ENCODE results near the gene PPDPF.

Gene PPDPF

DNA sequence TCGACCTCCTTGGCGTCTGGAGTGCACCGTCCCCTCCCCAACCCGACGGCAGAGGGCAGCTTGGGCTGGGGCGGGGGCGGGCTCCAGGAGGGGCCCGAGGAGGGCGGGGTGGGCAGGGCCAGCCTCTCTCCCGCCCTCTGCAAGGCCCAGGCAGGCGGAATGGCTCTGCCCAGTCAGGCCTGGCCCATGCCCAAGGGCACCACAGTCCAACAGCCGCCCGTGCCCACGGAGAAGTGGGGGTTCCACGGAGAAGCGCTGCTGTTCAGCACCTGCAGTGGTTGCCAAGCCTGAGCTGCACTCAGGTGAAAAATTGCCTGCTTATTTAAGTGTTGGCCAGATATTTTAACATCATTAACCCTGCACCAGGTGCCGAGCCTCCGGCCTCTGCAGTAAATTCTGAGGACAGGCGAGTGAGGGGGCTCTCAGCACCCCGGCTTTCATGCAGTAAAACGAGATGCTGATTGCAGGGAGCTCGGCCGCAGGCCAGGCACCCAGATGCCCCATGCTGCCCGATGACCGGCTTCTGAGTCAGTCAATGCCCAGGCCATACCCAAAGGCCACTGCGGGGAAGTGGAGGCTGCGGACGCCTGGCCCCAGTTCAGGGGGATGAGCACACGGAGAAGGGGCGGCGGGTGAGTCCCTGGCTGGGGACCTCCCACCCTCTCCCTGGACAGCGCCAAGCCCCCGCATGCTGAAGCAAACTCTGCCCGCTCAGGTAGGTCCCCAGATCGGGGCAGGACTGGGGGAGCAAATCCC is 27.3 kb downstream of the PPDPF start, which contains the start of gene SRMS:
Gene SRMS, minus strand, starts transcription at position 25 of the 756 bp plus-strand sequence. CDS start 286 bp downstream, outside the sequence.
- H3K4me3 ChIP-seq (ENCODE audit: low read depth, low read length), result no peak within 1 kb of the TSS
- TF ChIP-seq, protein P1, sequence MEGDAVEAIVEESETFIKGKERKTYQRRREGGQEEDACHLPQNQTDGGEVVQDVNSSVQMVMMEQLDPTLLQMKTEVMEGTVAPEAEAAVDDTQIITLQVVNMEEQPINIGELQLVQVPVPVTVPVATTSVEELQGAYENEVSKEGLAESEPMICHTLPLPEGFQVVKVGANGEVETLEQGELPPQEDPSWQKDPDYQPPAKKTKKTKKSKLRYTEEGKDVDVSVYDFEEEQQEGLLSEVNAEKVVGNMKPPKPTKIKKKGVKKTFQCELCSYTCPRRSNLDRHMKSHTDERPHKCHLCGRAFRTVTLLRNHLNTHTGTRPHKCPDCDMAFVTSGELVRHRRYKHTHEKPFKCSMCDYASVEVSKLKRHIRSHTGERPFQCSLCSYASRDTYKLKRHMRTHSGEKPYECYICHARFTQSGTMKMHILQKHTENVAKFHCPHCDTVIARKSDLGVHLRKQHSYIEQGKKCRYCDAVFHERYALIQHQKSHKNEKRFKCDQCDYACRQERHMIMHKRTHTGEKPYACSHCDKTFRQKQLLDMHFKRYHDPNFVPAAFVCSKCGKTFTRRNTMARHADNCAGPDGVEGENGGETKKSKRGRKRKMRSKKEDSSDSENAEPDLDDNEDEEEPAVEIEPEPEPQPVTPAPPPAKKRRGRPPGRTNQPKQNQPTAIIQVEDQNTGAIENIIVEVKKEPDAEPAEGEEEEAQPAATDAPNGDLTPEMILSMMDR (IDR thresholded peaks at IDR 0.05; ENCODE audit: insufficient read depth, low read depth, low read length, missing control alignments), result no peak
- DNase-seq (ENCODE audit: low read depth), result no peak

GRCh38 chr20:63548542-63548941 is 28.0 kb downstream of the PPDPF start:
- DNase-seq (ENCODE audit: low read depth), result no peak
- no peak overlapping the region for H3K4me3 ChIP-seq (ENCODE audit: low read depth, low read length)
- TF ChIP-seq, protein P1 (IDR thresholded peaks at IDR 0.05; ENCODE audit: insufficient read depth, low read depth, low read length, missing control alignments), result no peak

DNA sequence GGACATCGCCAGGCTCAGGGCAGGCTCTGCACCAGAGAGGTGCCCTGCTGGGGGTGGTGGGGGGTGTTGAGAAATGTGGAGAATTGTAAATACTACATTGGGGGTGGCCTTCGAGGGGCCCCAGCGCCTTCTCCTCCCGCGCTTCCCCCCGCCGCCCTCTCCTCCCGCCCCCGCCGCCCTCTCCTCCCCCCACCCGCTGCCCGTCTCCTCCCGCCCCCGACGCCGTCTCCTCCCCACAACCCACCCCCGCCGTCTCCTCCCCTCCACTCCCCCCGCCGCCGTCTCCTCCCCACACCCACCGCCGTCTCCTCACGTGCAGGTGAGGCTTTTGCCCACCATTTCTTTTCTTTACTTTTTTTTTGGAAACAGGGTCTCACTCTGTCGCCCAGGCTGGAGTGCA is 28.5 kb downstream of the PPDPF start:
- TF ChIP-seq, protein P1 (IDR thresholded peaks at IDR 0.05; ENCODE audit: insufficient read depth, low read depth, low read length, missing control alignments), result no peak
- no peak overlapping the region for H3K4me3 ChIP-seq (ENCODE audit: low read depth, low read length)
- no peak for DNase-seq (ENCODE audit: low read depth)

DNA sequence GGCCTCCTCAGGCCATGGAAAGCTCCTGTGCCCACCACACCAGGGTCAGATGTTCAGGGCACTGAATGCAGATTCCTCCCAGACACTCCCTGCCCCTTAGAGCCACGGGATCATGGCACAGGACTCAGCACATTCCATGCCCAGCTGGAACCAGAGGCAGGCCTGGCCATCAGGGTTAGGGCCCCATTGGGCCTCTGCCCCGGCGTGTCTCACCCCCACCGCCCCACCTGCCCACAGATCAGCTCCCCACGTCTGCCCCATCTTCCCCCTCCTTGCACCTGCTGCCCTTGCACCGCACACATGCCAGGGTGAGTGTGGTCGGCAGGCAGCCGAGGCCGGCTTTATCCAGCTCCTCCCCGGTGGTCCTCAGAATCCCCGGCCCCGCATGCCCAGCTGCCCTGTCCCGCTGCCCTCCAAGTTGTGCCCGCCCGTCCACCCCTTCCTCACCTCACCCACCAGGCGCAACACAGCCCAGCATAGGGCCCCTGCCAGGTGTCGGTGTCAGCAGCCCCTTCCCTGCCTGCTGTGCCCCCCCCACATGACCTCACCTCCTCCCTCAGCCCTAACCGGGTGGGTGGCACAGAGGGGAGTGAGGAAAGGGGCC is 29.2 kb downstream of the PPDPF start:
- H3K4me3 ChIP-seq (ENCODE audit: low read depth, low read length), result no peak overlapping the region
- TF ChIP-seq, protein P1 (IDR thresholded peaks at IDR 0.05; ENCODE audit: insufficient read depth, low read depth, low read length, missing control alignments), result no peak
- DNase-seq (ENCODE audit: low read depth), result no peak

DNA sequence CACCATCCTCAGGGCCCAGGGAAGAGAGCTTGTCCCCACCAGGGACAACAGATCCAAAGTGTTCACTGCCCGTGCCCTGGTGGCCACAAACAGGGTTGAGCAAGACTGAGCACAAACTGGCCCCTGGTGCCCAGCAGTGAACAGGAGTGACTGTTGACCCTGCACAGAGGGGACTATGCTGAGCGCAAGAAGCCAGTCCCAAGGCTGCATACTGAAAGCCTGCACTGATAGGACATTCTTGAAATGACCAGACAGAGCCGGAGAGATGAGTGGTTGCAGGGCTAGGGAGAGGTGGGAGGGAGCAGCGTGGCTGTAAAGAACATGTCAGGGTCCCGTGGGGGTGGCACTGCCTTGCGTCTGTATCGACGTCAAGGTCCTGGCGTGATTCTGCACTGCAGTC is 30.5 kb downstream of the PPDPF start:
- no peak overlapping the region for H3K4me3 ChIP-seq (ENCODE audit: low read depth, low read length)
- DNase-seq (ENCODE audit: low read depth), result no peak
- TF ChIP-seq, protein P1 (IDR thresholded peaks at IDR 0.05; ENCODE audit: insufficient read depth, low read depth, low read length, missing control alignments), result no peak

- peak; percentile 87 for DNase-seq (ENCODE audit: low read depth)
- no peak overlapping the region; the same call in 1 of the 2 replicates for H3K4me3 ChIP-seq (ENCODE audit: low read depth, low read length)
- TF ChIP-seq, protein P1 (IDR thresholded peaks at IDR 0.05; ENCODE audit: insufficient read depth, low read depth, low read length, missing control alignments), result no peak
Measured at GRCh38 chr20:63552481-63553249, 32.1 kb downstream of the PPDPF start.
